ENCODE results near the gene LANCL1.

The LANCL1 gene

DNA sequence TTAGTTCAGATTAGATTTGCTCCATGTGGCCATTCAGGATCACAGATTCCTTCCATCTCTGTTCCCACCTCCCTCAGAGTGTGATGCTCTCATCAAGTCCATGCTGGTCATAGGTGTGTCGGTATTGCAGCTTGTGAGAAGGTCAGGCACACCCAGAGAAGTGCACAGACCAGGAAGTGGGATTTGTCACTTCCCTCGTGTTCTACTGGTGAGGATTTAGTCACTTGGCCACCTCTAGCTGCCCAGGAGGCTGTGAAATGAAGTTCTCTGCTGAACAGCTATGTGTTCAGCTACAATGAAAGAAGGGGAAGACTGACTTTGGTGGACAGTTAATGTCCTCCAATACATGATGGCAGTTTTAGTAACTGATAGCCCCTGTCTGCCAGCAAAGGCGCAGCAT, 3.5 kb upstream of the LANCL1 start:
- H3K27me3 ChIP-seq (replicated peaks in 2 of 5; ENCODE audit: control insufficient read depth in 4 of 5, insufficient read depth in 5 of 5, low read length in 4 of 5) = no peaks in the 10 kb centered on the region
- no peak overlapping the region for H3K27ac ChIP-seq (ENCODE audit: insufficient read depth in 1 of 2, low read depth in 1 of 2, low read length in 2 of 2, poor library complexity in 1 of 2, severe bottlenecking in 2 of 2)
- CTCF ChIA-PET = no interaction called here
- no peak overlapping the region for H3K4me3 ChIP-seq (ENCODE audit: control insufficient read depth in 1 of 7, extremely low read depth in 1 of 7, insufficient read depth in 4 of 7, low read depth in 2 of 7, low read length in 6 of 7)
- H3K4me1 ChIP-seq (ENCODE audit: control extremely low read depth in 1 of 4, control insufficient read depth in 4 of 4, insufficient read depth in 4 of 4, low read length in 3 of 4) = peaks cover 3 to 16% (median 10%) of the 10 kb centered on the region in 4 experiments
- peaks cover 0 to 8% (median 4%) of the 10 kb centered on the region in 5 experiments for H3K9me3 ChIP-seq (ENCODE audit: control extremely low read depth in 1 of 5, control insufficient read depth in 4 of 5, insufficient read depth in 2 of 5, low read depth in 1 of 5, low read length in 4 of 5)
- H3K36me3 ChIP-seq (ENCODE audit: control insufficient read depth in 4 of 4, insufficient read depth in 4 of 4, low read length in 3 of 4) = no peaks in the 10 kb centered on the region
- WGBS (ENCODE audit: insufficient coverage) = 72% methylated on average over 2 of the region's 3 CpGs
- DNase-seq = no peak
- POLR2A ChIA-PET = no interaction called here

DNA sequence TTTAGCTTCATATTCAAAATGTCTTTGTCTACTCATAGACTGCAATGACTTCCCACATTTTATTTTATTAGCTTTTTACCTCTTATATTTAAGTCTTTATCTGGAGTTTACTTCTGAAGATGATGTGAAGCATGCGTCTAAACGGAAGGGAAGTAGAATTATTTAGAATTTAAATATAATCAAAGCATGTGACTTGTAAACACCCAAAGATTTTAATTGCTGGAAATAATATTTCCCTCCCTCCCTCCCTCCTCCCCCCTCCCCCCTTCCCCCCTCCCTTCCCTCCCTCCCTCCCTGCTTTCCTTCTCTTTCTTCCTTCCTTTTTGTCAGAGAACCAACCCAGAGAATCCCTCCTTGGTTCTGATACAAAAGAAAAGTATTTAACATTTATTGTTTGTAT, 2.1 kb upstream of the LANCL1 start:
- ChIA-PET CTCF (no interaction called here), POLR2A (no interaction called here)
- Histone ChIP-seq H3K27ac (ENCODE audit: insufficient read depth in 1 of 2, low read depth in 1 of 2, low read length in 2 of 2, poor library complexity in 1 of 2, severe bottlenecking in 2 of 2) (no peak overlapping the region), H3K27me3 (replicated peaks in 2 of 5; ENCODE audit: control insufficient read depth in 4 of 5, insufficient read depth in 5 of 5, low read length in 4 of 5) (no peaks in the 10 kb centered on the region), H3K9me3 (ENCODE audit: control extremely low read depth in 1 of 5, control insufficient read depth in 4 of 5, insufficient read depth in 2 of 5, low read depth in 1 of 5, low read length in 4 of 5) (no peaks in the 10 kb centered on the region), H3K4me1 (ENCODE audit: control extremely low read depth in 1 of 4, control insufficient read depth in 4 of 4, insufficient read depth in 4 of 4, low read length in 3 of 4) (peaks cover 3 to 16% (median 10%) of the 10 kb centered on the region in 4 experiments), H3K36me3 (ENCODE audit: control insufficient read depth in 4 of 4, insufficient read depth in 4 of 4, low read length in 3 of 4) (peaks cover 0 to 8% (median 2%) of the 10 kb centered on the region in 4 experiments), H3K4me3 (ENCODE audit: control insufficient read depth in 1 of 7, extremely low read depth in 1 of 7, insufficient read depth in 4 of 7, low read depth in 2 of 7, low read length in 6 of 7) (no peak overlapping the region)
- DNase-seq = no peak
- WGBS (ENCODE audit: insufficient coverage) = no CpG with 5 or more reads among the region's 2 CpGs

DNA sequence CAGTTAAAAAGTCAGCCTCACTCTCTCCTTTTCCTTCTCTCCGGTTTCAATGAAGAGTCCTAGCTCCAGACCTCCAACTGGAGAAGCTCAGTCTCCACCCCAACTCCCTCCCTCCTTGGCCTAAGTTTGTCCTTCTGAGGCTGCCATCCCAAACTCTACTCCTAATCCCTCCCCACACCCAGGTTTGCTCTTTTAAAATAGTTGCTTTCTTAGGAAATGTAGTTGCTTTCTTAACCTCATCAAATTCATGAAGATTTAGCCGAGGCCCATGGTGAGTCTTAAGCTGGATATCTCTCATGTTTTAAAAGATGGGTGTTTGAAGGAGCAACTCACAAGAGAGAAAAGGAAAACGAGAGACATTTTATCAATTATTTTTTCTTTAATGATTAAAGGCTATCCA, 937 bp upstream of the LANCL1 start:
- CTCF ChIA-PET = interaction anchor here (0.9 to 1.0 kb wide), 2 partner anchors 9 to 10 kb away, joined by 3 read pairs; no protein-coding TSS in a partner anchor
- POLR2A ChIA-PET = no interaction called here
- Histone ChIP-seq H3K4me1 (ENCODE audit: control extremely low read depth in 1 of 4, control insufficient read depth in 4 of 4, insufficient read depth in 4 of 4, low read length in 3 of 4) (peaks cover 3 to 16% (median 10%) of the 10 kb centered on the region in 4 experiments), H3K4me3 (ENCODE audit: control insufficient read depth in 1 of 7, extremely low read depth in 1 of 7, insufficient read depth in 4 of 7, low read depth in 2 of 7, low read length in 6 of 7) (peak overlapping the region in 1 of 7 experiments; percentile 88), H3K27ac (ENCODE audit: insufficient read depth in 1 of 2, low read depth in 1 of 2, low read length in 2 of 2, poor library complexity in 1 of 2, severe bottlenecking in 2 of 2) (no peak overlapping the region), H3K27me3 (replicated peaks in 2 of 5; ENCODE audit: control insufficient read depth in 4 of 5, insufficient read depth in 5 of 5, low read length in 4 of 5) (no peaks in the 10 kb centered on the region), H3K9me3 (ENCODE audit: control extremely low read depth in 1 of 5, control insufficient read depth in 4 of 5, insufficient read depth in 2 of 5, low read depth in 1 of 5, low read length in 4 of 5) (no peaks in the 10 kb centered on the region), H3K36me3 (ENCODE audit: control insufficient read depth in 4 of 4, insufficient read depth in 4 of 4, low read length in 3 of 4) (peaks cover 3 to 9% (median 6%) of the 10 kb centered on the region in 4 experiments)
- peak in 2 of 3 donors; percentile 15 to 19 for DNase-seq
- WGBS (ENCODE audit: insufficient coverage) = 100% methylated on average over 1 of the region's 3 CpGs

DNA sequence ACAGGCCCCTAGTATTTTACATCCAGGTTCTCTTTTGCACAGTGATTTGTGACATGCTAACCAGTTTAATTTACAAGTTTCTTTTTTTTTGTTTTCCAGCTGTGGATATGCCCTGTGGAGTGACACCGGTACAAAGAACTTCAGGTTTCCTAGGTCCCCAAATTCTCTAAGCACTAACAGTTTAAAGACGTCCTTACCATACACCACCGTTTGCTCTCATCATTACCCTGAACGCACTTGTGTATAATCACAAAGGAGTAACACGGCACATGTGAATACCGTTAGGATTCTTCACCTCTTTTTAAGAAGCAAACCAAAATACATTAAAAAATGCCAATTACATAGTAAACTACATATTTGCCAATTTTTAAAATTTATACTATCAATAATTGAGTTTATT, 853 bp downstream of the LANCL1 start:
- Histone ChIP-seq H3K4me1 (ENCODE audit: control extremely low read depth in 1 of 4, control insufficient read depth in 4 of 4, insufficient read depth in 4 of 4, low read length in 3 of 4) (peaks cover 3 to 16% (median 10%) of the 10 kb centered on the region in 4 experiments), H3K9me3 (ENCODE audit: control extremely low read depth in 1 of 5, control insufficient read depth in 4 of 5, insufficient read depth in 2 of 5, low read depth in 1 of 5, low read length in 4 of 5) (no peaks in the 10 kb centered on the region), H3K4me3 (ENCODE audit: control insufficient read depth in 1 of 7, extremely low read depth in 1 of 7, insufficient read depth in 4 of 7, low read depth in 2 of 7, low read length in 6 of 7) (peak overlapping the region in 6 of 7 experiments; percentile 80 to 97 (median 88)), H3K36me3 (ENCODE audit: control insufficient read depth in 4 of 4, insufficient read depth in 4 of 4, low read length in 3 of 4) (peaks cover 13 to 16% (median 14%) of the 10 kb centered on the region in 4 experiments), H3K27ac (ENCODE audit: insufficient read depth in 1 of 2, low read depth in 1 of 2, low read length in 2 of 2, poor library complexity in 1 of 2, severe bottlenecking in 2 of 2) (peak overlapping the region in 1 of 2 experiments; percentile 93), H3K27me3 (replicated peaks in 2 of 5; ENCODE audit: control insufficient read depth in 4 of 5, insufficient read depth in 5 of 5, low read length in 4 of 5) (no peaks in the 10 kb centered on the region)
- DNase-seq = peak in 2 of 3 donors; percentile 21 to 41
- WGBS (ENCODE audit: insufficient coverage) = 46% methylated on average over 5 of the region's 6 CpGs
- CTCF ChIA-PET = no interaction called here
- POLR2A ChIA-PET = no interaction called here

DNA sequence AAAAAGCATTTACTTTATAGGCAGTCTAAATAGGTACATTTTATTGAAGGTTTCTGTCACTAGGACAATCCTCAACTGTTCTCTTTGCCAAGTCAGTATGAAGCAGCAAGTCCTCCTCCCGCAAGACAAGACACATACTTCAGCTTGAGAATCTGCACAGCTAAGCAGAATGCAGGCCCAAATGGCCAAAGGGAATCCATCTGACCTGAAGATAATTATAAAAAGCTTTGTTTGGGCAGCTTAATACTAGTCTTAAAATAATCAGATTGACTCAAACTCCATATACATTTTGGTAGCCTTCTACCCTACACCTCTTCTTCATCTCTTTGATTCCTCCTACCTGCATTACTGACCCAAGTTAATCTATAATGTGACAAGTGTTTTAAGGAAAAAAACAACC, 1.8 kb downstream of the LANCL1 start:
- ChIA-PET POLR2A (no interaction called here), CTCF (no interaction called here)
- H3K27me3 ChIP-seq (replicated peaks in 2 of 5; ENCODE audit: control insufficient read depth in 4 of 5, insufficient read depth in 5 of 5, low read length in 4 of 5) = no peaks in the 10 kb centered on the region
- no peak for DNase-seq
- peaks cover 16 to 22% (median 17%) of the 10 kb centered on the region in 4 experiments for H3K36me3 ChIP-seq (ENCODE audit: control insufficient read depth in 4 of 4, insufficient read depth in 4 of 4, low read length in 3 of 4)
- peaks cover 3 to 16% (median 10%) of the 10 kb centered on the region in 4 experiments for H3K4me1 ChIP-seq (ENCODE audit: control extremely low read depth in 1 of 4, control insufficient read depth in 4 of 4, insufficient read depth in 4 of 4, low read length in 3 of 4)
- no peak overlapping the region for H3K4me3 ChIP-seq (ENCODE audit: control insufficient read depth in 1 of 7, extremely low read depth in 1 of 7, insufficient read depth in 4 of 7, low read depth in 2 of 7, low read length in 6 of 7)
- 100% methylated on average over 1 of the region's 1 CpG for WGBS (ENCODE audit: insufficient coverage)
- no peak overlapping the region for H3K27ac ChIP-seq (ENCODE audit: insufficient read depth in 1 of 2, low read depth in 1 of 2, low read length in 2 of 2, poor library complexity in 1 of 2, severe bottlenecking in 2 of 2)
- no peaks in the 10 kb centered on the region for H3K9me3 ChIP-seq (ENCODE audit: control extremely low read depth in 1 of 5, control insufficient read depth in 4 of 5, insufficient read depth in 2 of 5, low read depth in 1 of 5, low read length in 4 of 5)

DNA sequence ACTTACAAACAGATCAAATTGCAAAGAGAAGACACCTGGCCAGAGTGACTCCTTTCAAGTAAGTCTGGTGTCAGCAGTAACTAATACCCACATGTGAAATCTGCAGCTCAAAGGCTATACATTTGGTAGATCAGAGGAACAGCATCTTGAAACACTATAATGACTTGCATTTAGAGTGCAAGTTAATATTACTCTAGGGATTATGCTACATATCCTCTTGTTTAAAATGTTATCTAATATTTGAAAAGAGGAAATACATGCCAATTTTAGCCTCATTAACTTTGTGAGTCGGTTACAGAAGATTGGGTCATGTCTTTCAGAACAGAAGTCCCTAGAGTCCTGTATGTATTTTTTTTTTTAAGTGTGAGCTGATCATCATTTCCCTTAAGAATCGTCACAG, 15.2 kb downstream of the LANCL1 start:
- no peaks in the 10 kb centered on the region for H3K27me3 ChIP-seq (replicated peaks in 2 of 5; ENCODE audit: control insufficient read depth in 4 of 5, insufficient read depth in 5 of 5, low read length in 4 of 5)
- ChIA-PET CTCF (interaction anchor here (1.1 to 1.5 kb wide), 2 partner anchors 8 to 11 kb away, joined by 4 read pairs; no protein-coding TSS in a partner anchor), POLR2A (no interaction called here)
- H3K4me1 ChIP-seq (ENCODE audit: control extremely low read depth in 1 of 4, control insufficient read depth in 4 of 4, insufficient read depth in 4 of 4, low read length in 3 of 4) = no peaks in the 10 kb centered on the region
- peaks cover 0 to 1% (median 0%) of the 10 kb centered on the region in 5 experiments for H3K9me3 ChIP-seq (ENCODE audit: control extremely low read depth in 1 of 5, control insufficient read depth in 4 of 5, insufficient read depth in 2 of 5, low read depth in 1 of 5, low read length in 4 of 5)
- peaks cover 26 to 65% (median 35%) of the 10 kb centered on the region in 4 experiments for H3K36me3 ChIP-seq (ENCODE audit: control insufficient read depth in 4 of 4, insufficient read depth in 4 of 4, low read length in 3 of 4)
- DNase-seq = no peak
- H3K27ac ChIP-seq (ENCODE audit: insufficient read depth in 1 of 2, low read depth in 1 of 2, low read length in 2 of 2, poor library complexity in 1 of 2, severe bottlenecking in 2 of 2) = no peak overlapping the region
- H3K4me3 ChIP-seq (ENCODE audit: control insufficient read depth in 1 of 7, extremely low read depth in 1 of 7, insufficient read depth in 4 of 7, low read depth in 2 of 7, low read length in 6 of 7) = no peak overlapping the region
- WGBS (ENCODE audit: insufficient coverage) = no CpG with 5 or more reads among the region's 2 CpGs

DNA sequence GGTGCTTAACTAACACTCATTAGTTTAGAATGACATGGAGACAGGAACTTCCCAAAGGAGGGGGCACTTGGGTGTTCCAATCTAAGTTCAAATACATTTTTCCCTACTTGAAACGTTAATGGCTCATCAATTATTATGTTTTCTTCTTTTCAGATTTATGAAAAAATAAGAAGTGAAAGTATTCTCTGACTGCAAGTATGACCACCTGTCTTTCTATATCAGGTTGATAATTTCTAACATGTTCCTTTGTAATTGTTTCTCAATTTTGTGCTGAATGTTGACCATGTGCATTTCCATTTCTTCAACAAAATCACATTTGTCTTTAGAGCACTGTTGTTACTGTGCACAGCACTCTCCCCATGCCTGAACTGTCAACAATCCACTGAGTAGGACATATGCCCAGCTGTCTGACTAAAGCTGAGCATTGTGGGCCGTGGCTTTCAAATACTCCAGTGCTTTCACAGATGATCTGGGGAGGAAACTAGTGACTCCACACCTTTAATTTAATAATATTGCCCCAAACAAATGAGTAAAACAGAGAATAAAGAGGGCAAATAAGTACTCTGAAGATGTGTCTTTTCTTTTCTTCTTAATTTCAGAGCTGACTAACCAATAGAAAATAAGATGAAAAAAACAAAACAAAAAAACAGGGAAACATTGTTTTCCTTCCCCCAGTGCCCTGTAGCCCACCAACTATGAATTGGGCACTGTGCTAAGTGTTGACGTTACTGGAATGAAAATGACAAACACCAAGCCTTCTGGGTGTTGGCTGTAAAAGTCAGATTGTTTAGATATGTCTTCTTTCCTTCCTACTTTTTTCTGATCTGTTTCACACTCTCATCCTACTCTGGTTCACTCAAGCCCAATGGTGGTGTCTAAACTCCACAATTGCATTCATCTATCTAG, 16.0 kb downstream of the LANCL1 start:
- Histone ChIP-seq H3K4me1 (ENCODE audit: control extremely low read depth in 1 of 4, control insufficient read depth in 4 of 4, insufficient read depth in 4 of 4, low read length in 3 of 4) (no peaks in the 10 kb centered on the region), H3K36me3 (ENCODE audit: control insufficient read depth in 4 of 4, insufficient read depth in 4 of 4, low read length in 3 of 4) (peaks cover 19 to 57% (median 27%) of the 10 kb centered on the region in 4 experiments), H3K9me3 (ENCODE audit: control extremely low read depth in 1 of 5, control insufficient read depth in 4 of 5, insufficient read depth in 2 of 5, low read depth in 1 of 5, low read length in 4 of 5) (no peaks in the 10 kb centered on the region), H3K4me3 (ENCODE audit: control insufficient read depth in 1 of 7, extremely low read depth in 1 of 7, insufficient read depth in 4 of 7, low read depth in 2 of 7, low read length in 6 of 7) (no peak overlapping the region), H3K27ac (ENCODE audit: insufficient read depth in 1 of 2, low read depth in 1 of 2, low read length in 2 of 2, poor library complexity in 1 of 2, severe bottlenecking in 2 of 2) (no peak overlapping the region), H3K27me3 (replicated peaks in 2 of 5; ENCODE audit: control insufficient read depth in 4 of 5, insufficient read depth in 5 of 5, low read length in 4 of 5) (no peaks in the 10 kb centered on the region)
- ChIA-PET CTCF (interaction anchor here (1.1 kb wide), 1 partner anchor 9 kb away, joined by 4 read pairs; no protein-coding TSS in a partner anchor), POLR2A (no interaction called here)
- WGBS (ENCODE audit: insufficient coverage) = no CpG with 5 or more reads among the region's 3 CpGs
- DNase-seq = no peak

Measured in common myeloid progenitor, CD34-positive (primary cell).